ENCODE measurements around the gene IFI27L2. TPM values are rescaled to one million over a fixed set of nuclear protein-coding genes. Genes with fewer than 3 reads are reported as not detected.
A peak's percentile ranks its signal among the peaks of the same experiment; 100 is the strongest.

The IFI27L2 gene, protein sequence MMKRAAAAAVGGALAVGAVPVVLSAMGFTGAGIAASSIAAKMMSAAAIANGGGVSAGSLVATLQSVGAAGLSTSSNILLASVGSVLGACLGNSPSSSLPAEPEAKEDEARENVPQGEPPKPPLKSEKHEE
- 47.4 and 95.1 TPM in 2 replicates for total RNA-seq
- polyA plus RNA-seq, result 90.5 and 91.5 TPM in 2 replicates

DNA sequence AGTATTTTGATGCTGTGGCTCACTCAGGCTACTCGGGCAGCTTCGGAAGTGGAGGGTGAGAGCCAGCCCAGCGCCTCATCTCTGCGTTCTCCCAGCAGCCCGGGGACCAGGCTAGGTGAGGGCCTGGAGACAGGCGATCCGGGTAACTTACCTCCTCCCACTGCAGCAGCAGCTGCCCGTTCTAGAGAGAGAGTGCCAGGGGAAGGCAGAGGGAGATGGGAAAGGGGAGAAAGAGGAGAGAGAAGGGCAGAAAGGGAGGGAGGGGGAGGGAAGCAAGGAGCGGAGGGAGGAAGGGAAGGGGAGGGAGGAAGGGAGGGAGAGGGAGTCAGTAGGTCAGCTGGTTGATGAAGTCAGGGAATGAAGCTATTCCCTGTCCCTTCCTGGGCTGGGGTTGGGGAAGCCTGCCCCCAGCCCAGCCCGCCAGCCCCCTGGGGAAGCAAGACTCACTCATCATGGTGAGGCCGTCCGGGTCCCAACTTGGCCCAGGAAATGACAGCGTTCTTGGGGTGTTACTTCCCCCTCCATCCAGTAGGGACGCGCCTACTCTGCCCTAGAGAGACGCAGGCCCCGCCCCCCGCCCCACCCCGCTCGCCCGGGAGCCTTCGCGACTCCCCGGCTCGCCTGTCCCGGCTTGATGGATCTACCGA is at the start of gene IFI27L2:
Gene IFI27L2, minus strand, starts transcription at position 494 of the 647 bp plus-strand sequence. Its CDS starts 40 bp downstream, at position 454.
- no peaks in the 10 kb centered on the region for H3K4me1 ChIP-seq (ENCODE audit: insufficient read depth)
- peak within 1 kb of the TSS; percentile 40 for H3K27ac ChIP-seq

DNA sequence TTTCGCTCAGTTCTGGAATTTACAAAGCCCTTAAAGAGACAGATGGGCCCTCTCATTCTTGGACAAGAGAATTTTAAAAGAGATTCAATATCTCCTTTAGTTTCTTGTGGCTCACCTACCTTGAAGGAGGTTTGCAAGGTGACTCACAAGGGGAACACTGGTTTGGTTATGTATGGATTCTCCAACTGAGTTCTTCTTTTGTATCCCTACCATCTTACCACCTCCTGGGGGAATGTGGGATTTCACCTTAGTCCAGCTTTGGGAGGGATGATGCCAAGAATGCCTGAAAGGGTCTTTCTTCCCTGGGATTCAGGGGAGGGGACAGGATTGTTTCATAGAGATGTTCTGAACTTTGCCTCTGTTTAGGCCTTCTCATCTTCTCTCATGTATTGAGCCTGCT is 48.4 kb upstream of the IFI27L2 start:
- Histone ChIP-seq H2AFZ (no peak overlapping the region), H3K36me3 (replicated peaks; ENCODE audit: insufficient read depth, low read depth) (no peaks in the 10 kb centered on the region), H3K27me3 (peaks cover 41% of the 10 kb centered on the region), H3K4me2 (no peak overlapping the region), H3K4me3 (no peak overlapping the region), H3K27ac (no peak overlapping the region), H3K4me1 (ENCODE audit: insufficient read depth) (peaks cover 9% of the 10 kb centered on the region), H3K79me2 (no peaks in the 10 kb centered on the region), H3K9me3 (ENCODE audit: low read depth) (no peaks in the 10 kb centered on the region), H3K9me2 (replicated peaks; ENCODE audit: insufficient read depth) (no peaks in the 10 kb centered on the region), H4K20me1 (ENCODE audit: insufficient read depth, poor library complexity, severe bottlenecking) (no peaks in the 10 kb centered on the region)
- TF ChIP-seq, protein P1, sequence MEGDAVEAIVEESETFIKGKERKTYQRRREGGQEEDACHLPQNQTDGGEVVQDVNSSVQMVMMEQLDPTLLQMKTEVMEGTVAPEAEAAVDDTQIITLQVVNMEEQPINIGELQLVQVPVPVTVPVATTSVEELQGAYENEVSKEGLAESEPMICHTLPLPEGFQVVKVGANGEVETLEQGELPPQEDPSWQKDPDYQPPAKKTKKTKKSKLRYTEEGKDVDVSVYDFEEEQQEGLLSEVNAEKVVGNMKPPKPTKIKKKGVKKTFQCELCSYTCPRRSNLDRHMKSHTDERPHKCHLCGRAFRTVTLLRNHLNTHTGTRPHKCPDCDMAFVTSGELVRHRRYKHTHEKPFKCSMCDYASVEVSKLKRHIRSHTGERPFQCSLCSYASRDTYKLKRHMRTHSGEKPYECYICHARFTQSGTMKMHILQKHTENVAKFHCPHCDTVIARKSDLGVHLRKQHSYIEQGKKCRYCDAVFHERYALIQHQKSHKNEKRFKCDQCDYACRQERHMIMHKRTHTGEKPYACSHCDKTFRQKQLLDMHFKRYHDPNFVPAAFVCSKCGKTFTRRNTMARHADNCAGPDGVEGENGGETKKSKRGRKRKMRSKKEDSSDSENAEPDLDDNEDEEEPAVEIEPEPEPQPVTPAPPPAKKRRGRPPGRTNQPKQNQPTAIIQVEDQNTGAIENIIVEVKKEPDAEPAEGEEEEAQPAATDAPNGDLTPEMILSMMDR (IDR thresholded peaks at IDR 0.05; ENCODE audit: poor library complexity), result no peak
- TF ChIP-seq EZH2phosphoT487 (IDR thresholded peaks at IDR 0.05; ENCODE audit: low read depth, severe bottlenecking, unreplicated experiment) (no peak), EZH2 (IDR thresholded peaks at IDR 0.05; ENCODE audit: borderline replicate concordance) (no peak)
- no peak for DNase-seq (ENCODE audit: low spot score)
- 84% methylated on average over 1 of the region's 1 CpG for WGBS (ENCODE audit: low lambda C conversion rate, missing lambda C conversion rate)

More for the DNA sequence above, at the start of gene IFI27L2:
- no peaks in the 10 kb centered on the region for H3K27me3 ChIP-seq
- H3K36me3 ChIP-seq (replicated peaks; ENCODE audit: insufficient read depth, low read depth), result no peaks in the 10 kb centered on the region
- no peaks in the 10 kb centered on the region for H3K9me2 ChIP-seq (replicated peaks; ENCODE audit: insufficient read depth)
- H2AFZ ChIP-seq, result peak within 1 kb of the TSS; percentile 75
- no peaks in the 10 kb centered on the region for H3K79me2 ChIP-seq
- TF ChIP-seq, protein P1 (IDR thresholded peaks at IDR 0.05; ENCODE audit: poor library complexity), result peak; percentile 39
- no peak for TF ChIP-seq EZH2 (IDR thresholded peaks at IDR 0.05; ENCODE audit: borderline replicate concordance)
- 1% methylated on average over 23 of the region's 27 CpGs for WGBS (ENCODE audit: low lambda C conversion rate, missing lambda C conversion rate)
- DNase-seq (ENCODE audit: low spot score), result peak; percentile 89
- no peaks in the 10 kb centered on the region for H4K20me1 ChIP-seq (ENCODE audit: insufficient read depth, poor library complexity, severe bottlenecking)
- H3K4me2 ChIP-seq, result peak within 1 kb of the TSS; percentile 85
- peak within 1 kb of the TSS; percentile 25 for H3K4me3 ChIP-seq
- H3K9me3 ChIP-seq (ENCODE audit: low read depth), result no peaks in the 10 kb centered on the region

DNA sequence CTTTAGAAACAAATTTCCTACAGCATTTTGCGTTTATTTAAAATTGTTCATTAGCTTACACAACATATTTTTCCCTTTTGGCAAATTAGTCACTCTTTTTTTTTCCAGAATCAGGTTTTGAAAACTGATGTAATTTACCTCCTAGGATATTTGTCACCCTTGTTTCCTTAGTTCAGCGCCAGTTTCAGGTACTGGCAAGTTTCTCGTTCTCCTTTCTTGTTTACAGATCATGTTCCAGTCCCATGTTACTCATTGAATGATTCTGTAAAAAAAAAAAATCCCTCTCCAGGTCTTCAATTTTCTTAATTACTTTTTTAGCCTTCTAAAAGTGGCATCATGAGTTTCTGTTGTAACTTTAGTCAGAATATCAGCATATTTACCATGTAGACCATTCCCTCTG is 47.4 kb upstream of the IFI27L2 start:
- Histone ChIP-seq H3K4me3 (no peak overlapping the region), H3K27me3 (peaks cover 51% of the 10 kb centered on the region), H3K4me1 (ENCODE audit: insufficient read depth) (peaks cover 9% of the 10 kb centered on the region), H3K9me2 (replicated peaks; ENCODE audit: insufficient read depth) (no peaks in the 10 kb centered on the region), H3K36me3 (replicated peaks; ENCODE audit: insufficient read depth, low read depth) (no peaks in the 10 kb centered on the region), H3K79me2 (no peaks in the 10 kb centered on the region), H2AFZ (no peak overlapping the region), H3K27ac (no peak overlapping the region), H3K9me3 (ENCODE audit: low read depth) (no peaks in the 10 kb centered on the region), H4K20me1 (ENCODE audit: insufficient read depth, poor library complexity, severe bottlenecking) (no peaks in the 10 kb centered on the region), H3K4me2 (no peak overlapping the region)
- no peak for DNase-seq (ENCODE audit: low spot score)
- 81% methylated on average over 3 of the region's 3 CpGs for WGBS (ENCODE audit: low lambda C conversion rate, missing lambda C conversion rate)
- TF ChIP-seq EZH2 (IDR thresholded peaks at IDR 0.05; ENCODE audit: borderline replicate concordance), result no peak
- TF ChIP-seq, protein P1 (IDR thresholded peaks at IDR 0.05; ENCODE audit: poor library complexity), result no peak
- TF ChIP-seq EZH2phosphoT487 (IDR thresholded peaks at IDR 0.05; ENCODE audit: low read depth, severe bottlenecking, unreplicated experiment), result no peak
